OCI-LY3 (cell line): ENCODE measurements around the gene MTMR1.

Experiments
- H2AFZ ChIP-seq: fragments of 200-600, 300-600 bp; shearing (Covaris generic); 2 replicates; pipeline ENCODE4 v1.6.0; 2014; ENCODE audit warnings: antibody characterized with exemption, low read depth, low read length
- H3K27ac ChIP-seq: fragments of 200-600, 300-600 bp; sonication (generic); 2 replicates; pipeline ENCODE4 v1.5.1; 2014; ENCODE audit warnings: mild to moderate bottlenecking, low read length, moderate library complexity, mixed read lengths
- H3K27me3 ChIP-seq: fragments of 200-600, 300-600 bp; sonication (generic); 2 replicates; pipeline ENCODE4 v1.6.1; 2014; ENCODE audit warnings: low read depth, low read length, mixed read lengths
- H3K36me3 ChIP-seq: fragments of 200-600, 300-600 bp; sonication (generic); replicated peaks from 2 replicates; pipeline ENCODE3; 2014; ENCODE audit warnings: low read depth, low read length, mixed read lengths
- H3K4me1 ChIP-seq: fragments of 300-600, 200-600 bp; sonication (generic); 2 replicates; pipeline ENCODE4 v1.6.1; 2014; ENCODE audit warnings: low read length, mixed read lengths
- H3K4me2 ChIP-seq: fragments of 200-600, 300-600 bp; sonication (generic); 2 replicates; pipeline ENCODE4 v1.6.1; 2014; ENCODE audit warnings: low read length, mixed read lengths
- H3K4me3 ChIP-seq: fragments of 300-600, 200-600 bp; sonication (generic); 2 replicates; pipeline ENCODE4 v1.5.1; 2014; ENCODE audit warnings: antibody characterized with exemption, mild to moderate bottlenecking, low read length, moderate library complexity
- H3K79me2 ChIP-seq: fragments of 300-600, 200-600 bp; shearing (Covaris generic); 2 replicates; pipeline ENCODE4 v1.6.1; 2014; ENCODE audit warnings: mild to moderate bottlenecking, low read length, mixed read lengths
- H3K9ac ChIP-seq: fragments of 300-600, 200-600 bp; shearing (Covaris generic); 2 replicates; pipeline ENCODE4 v1.6.0; 2014; ENCODE audit warnings: mild to moderate bottlenecking, low read length, moderate library complexity
- H3K9me3 ChIP-seq: fragments of 200-600, 300-600 bp; shearing (Covaris generic); 2 replicates; pipeline ENCODE4 v1.6.1; 2014; ENCODE audit warnings: low read length, mixed read lengths; ENCODE audit not compliant: insufficient read depth
- H4K20me1 ChIP-seq: fragments of 200-600, 300-600 bp; sonication (generic); 2 replicates; pipeline ENCODE4 v1.6.1; 2016; ENCODE audit warnings: low read length, mixed read lengths; ENCODE audit not compliant: insufficient read depth
- EZH2phosphoT487 ChIP-seq: fragments of 200-600 bp; shearing (Covaris generic); IDR thresholded peaks from 2 replicates; pipeline ENCODE4 v1.6.1; 2018; ENCODE audit warnings: antibody characterized with exemption, mixed run types, low read depth
- TF ChIP-seq, protein P1 (sequence below): fragments of 200-600, 300-600 bp; sonication (generic); IDR thresholded peaks from 2 replicates; pipeline ENCODE4 v1.5.1; 2014; ENCODE audit warnings: antibody characterized with exemption, low read length, low read depth

Gene MTMR1

DNA sequence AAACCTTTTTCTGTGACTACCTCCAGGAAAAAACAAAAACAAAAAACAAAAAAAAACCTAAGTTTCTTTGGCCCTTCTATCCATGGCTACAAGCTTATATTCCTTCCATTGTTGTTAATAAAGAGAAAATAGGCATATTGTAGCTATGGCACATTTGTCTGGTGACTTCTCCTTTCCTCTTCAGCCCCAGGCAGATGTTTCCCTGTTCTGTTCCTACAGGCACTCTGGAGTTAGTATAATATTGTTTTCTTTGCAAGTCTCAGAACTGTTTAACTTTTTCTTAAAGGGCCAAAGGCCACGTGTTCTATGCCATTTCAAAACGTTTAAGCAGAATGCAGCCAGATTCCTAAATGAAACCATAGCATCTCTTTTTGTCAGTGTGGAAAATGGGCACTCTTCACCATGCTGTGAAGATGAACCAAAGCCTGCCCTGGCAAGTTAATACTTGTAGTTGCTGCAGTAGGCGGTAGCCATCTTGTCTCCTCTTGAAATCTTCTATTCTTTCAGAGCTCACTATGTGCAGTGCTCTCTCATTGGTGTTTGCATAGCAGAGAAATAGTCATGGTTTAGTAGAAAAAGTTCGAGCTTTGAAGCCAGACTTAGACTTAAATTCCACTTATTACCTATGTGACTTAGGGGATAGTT is 44.8 kb upstream of the MTMR1 start:
- Histone ChIP-seq H3K4me3 (no peak overlapping the region), H3K27ac (no peak overlapping the region), H4K20me1 (no peaks in the 10 kb centered on the region), H3K27me3 (no peaks in the 10 kb centered on the region), H3K9ac (no peak overlapping the region), H3K79me2 (no peaks in the 10 kb centered on the region), H3K4me1 (peaks cover 5% of the 10 kb centered on the region; the same call in 1 of the 2 replicates), H3K9me3 (no peaks in the 10 kb centered on the region), H3K36me3 (no peaks in the 10 kb centered on the region), H2AFZ (no peak overlapping the region), H3K4me2 (no peak overlapping the region)
- TF ChIP-seq, protein P1, sequence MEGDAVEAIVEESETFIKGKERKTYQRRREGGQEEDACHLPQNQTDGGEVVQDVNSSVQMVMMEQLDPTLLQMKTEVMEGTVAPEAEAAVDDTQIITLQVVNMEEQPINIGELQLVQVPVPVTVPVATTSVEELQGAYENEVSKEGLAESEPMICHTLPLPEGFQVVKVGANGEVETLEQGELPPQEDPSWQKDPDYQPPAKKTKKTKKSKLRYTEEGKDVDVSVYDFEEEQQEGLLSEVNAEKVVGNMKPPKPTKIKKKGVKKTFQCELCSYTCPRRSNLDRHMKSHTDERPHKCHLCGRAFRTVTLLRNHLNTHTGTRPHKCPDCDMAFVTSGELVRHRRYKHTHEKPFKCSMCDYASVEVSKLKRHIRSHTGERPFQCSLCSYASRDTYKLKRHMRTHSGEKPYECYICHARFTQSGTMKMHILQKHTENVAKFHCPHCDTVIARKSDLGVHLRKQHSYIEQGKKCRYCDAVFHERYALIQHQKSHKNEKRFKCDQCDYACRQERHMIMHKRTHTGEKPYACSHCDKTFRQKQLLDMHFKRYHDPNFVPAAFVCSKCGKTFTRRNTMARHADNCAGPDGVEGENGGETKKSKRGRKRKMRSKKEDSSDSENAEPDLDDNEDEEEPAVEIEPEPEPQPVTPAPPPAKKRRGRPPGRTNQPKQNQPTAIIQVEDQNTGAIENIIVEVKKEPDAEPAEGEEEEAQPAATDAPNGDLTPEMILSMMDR: no peak
- no peak for TF ChIP-seq EZH2phosphoT487

DNA sequence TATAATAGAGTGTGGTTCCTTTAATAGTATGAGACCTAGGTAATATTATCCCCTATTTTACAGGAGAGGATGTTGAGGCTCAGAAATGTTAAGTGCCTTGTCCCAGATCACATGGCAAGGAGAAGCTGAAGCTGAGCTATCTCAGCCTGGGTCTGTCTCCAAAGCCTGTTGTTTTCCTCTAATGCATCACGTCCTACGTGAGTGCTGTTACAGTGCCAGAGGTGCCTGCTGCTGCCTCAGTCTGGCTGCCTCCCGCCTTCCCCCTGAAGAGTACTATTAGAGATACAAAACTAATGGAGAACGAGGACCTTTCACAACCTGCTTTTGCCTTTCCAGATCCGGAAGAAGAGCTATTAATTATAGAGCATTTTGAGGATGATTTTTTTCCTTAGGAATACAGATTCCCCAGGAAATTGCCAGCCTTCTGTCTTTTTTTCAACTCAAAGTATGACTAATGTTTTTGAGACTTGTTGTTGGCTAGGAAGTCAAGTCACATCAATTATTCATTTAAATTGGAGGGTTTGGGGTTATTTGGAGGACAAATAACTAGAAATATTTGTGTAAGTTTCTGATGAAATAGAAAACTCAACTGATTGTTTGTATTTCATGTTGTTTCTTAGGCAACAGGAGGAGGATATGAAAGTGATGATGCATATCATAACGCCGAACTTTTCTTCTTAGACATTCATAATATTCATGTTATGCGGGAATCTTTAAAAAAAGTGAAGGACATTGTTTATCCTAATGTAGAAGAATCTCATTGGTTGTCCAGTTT is 43.9 kb upstream of the MTMR1 start:
- H3K27me3 ChIP-seq: no peaks in the 10 kb centered on the region
- no peak overlapping the region for H3K27ac ChIP-seq
- no peaks in the 10 kb centered on the region for H3K79me2 ChIP-seq
- H3K4me1 ChIP-seq: peaks cover 5% of the 10 kb centered on the region; the same call in 1 of the 2 replicates
- TF ChIP-seq, protein P1: no peak
- TF ChIP-seq EZH2phosphoT487: no peak
- no peak overlapping the region for H3K9ac ChIP-seq
- H4K20me1 ChIP-seq: no peaks in the 10 kb centered on the region
- H3K9me3 ChIP-seq: no peaks in the 10 kb centered on the region
- H3K36me3 ChIP-seq: no peaks in the 10 kb centered on the region
- H3K4me2 ChIP-seq: no peak overlapping the region
- H3K4me3 ChIP-seq: no peak overlapping the region
- no peak overlapping the region for H2AFZ ChIP-seq

DNA sequence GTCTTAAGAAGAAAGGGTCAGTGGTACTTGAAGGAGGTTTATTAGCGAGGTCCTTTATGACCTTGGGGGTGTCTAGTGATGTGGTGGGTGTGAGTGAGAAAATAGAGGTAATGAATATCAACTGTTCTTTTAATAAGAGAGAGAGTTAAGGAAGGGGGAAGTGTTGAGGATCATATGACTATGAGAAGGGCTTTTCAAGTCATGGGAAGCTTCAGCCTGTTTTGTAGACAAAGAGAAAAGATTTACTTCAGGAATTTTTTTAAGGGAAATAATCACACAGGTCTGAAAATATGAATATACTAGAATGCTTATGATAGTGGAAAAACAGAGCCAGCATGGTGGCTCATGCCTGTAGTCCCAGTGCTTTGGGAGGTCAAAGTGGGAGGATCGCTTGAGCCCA is 41.3 kb upstream of the MTMR1 start:
- Histone ChIP-seq H4K20me1 (no peaks in the 10 kb centered on the region), H3K36me3 (no peaks in the 10 kb centered on the region), H3K27me3 (no peaks in the 10 kb centered on the region), H3K9ac (no peak overlapping the region), H2AFZ (no peak overlapping the region), H3K4me2 (no peak overlapping the region), H3K79me2 (no peaks in the 10 kb centered on the region), H3K4me3 (no peak overlapping the region), H3K27ac (no peak overlapping the region), H3K9me3 (no peaks in the 10 kb centered on the region), H3K4me1 (no peaks in the 10 kb centered on the region)
- TF ChIP-seq, protein P1: no peak
- no peak for TF ChIP-seq EZH2phosphoT487

DNA sequence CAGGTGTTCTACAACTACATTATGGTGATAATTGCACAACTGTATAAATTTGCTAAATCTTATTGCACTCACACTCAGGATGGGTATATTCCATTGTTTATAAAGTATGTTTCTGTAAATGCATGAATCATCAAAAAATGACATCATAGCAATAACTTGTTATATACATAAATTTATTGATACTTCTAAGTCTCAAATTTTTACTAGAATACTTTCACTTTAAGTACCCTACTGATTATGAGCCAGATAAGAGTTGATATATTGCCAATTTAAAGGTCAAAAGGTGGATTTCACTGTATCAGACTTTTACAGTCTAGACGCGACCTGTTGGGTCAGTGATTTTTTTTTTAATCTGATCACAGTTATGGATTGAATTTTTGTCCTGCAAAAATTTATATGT is 37.4 kb upstream of the MTMR1 start:
- TF ChIP-seq, protein P1: no peak
- TF ChIP-seq EZH2phosphoT487: no peak
- Histone ChIP-seq H3K4me3 (no peak overlapping the region), H3K4me1 (no peaks in the 10 kb centered on the region), H2AFZ (no peak overlapping the region), H3K9ac (no peak overlapping the region), H3K27ac (no peak overlapping the region), H3K27me3 (no peaks in the 10 kb centered on the region), H4K20me1 (no peaks in the 10 kb centered on the region), H3K9me3 (no peaks in the 10 kb centered on the region), H3K4me2 (no peak overlapping the region), H3K36me3 (no peaks in the 10 kb centered on the region), H3K79me2 (no peaks in the 10 kb centered on the region)
